GM18507 (cell line): ENCODE results near the gene TAS2R9.

ENCODE experiments used
- DNase-seq: peaks from one replicate; pipeline ENCODE4 v3.0.0; 2011; ENCODE audit warnings: low read depth; ENCODE audit not compliant: insufficient read length; ENCODE audit errors: extremely low spot score
- FAIRE-seq: peaks from 2 replicates; lab custom pipeline; 2011; peaks lifted over from hg19 to GRCh38; lab: Jason Lieb, UNC

The TAS2R9 gene

GRCh38 chr12:10759657-10760056 is 50.3 kb downstream of the TAS2R9 start:
- FAIRE-seq (no peak), DNase-seq (no peak)
